HG03039 (cell line): Measurements from ENCODE around the gene KCNB1.

Source experiments
- ATAC-seq: cut with Tn5 transposase; IDR thresholded peaks from one replicate; pipeline ENCODE4 v1.9.1; 2021; ENCODE audit warnings: mild to moderate bottlenecking, moderate library complexity; ENCODE audit not compliant: unreplicated experiment

Gene KCNB1

DNA sequence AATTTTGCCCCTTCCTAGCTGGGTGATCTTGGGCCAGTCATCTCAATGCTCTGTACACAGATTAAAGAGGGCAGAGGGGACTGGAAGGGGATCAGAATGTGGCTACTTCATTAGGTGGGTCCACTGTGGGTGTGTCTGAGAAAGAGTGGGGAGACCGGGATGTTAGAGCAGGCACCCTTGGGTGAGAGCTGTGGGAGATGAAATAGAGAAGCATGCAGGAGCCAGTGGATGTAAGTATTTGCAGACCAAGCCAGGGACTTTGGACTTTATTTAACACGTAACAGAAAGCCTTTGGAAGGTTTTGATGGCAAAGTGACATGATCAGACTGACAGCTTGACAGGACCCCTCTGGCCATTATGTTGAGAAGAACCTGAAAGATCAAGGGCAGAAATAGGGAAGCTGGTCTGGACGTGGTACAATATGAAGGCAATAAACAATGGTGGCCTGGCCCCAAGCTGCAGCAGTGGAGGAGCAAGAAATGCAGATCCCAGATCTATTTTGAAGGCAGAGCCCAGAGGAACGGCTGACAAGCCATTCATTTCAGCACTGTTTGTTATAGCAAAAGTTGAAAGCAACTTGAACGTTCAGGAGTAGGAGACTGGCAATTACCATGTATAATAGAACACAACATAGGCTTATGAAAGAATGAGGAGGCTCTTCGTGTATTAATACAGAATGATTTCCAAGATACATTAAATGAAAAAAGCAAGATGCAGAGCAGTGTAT is 122.1 kb downstream of the KCNB1 start:
- ATAC-seq, result no peak

GRCh38 chr20:49356676-49357075 is 125.8 kb downstream of the KCNB1 start:
- ATAC-seq, result no peak

GRCh38 chr20:49354673-49355072 is 127.8 kb downstream of the KCNB1 start:
- no peak for ATAC-seq

GRCh38 chr20:49353348-49353747 is 129.1 kb downstream of the KCNB1 start:
- no peak for ATAC-seq

- no peak for ATAC-seq
Measured at GRCh38 chr20:49352751-49353150, 129.7 kb downstream of the KCNB1 start.

DNA sequence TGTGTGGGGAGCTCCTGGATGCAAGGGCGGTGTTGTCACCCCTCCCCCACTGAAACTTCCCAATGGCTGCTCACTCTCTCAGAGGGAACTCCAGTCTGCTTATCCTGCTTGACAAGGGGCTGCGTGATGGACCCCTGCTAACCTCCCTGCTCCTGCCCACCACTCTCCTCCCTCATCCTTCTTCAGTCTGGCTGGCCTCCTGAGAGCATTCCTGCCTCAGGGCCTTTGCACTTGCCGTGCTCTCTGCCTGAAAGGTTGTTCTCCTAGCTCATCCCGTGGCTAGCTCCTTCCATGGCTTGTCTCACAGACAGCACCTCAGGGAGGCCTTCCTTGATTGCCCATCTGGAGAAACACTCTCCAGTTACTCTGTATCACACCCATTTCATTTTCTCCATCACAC is 130.7 kb downstream of the KCNB1 start:
- no peak for ATAC-seq

GRCh38 chr20:49349694-49350252 is 132.7 kb downstream of the KCNB1 start:
- no peak for ATAC-seq

- ATAC-seq, result no peak
Measured at GRCh38 chr20:49349078-49349477, 133.4 kb downstream of the KCNB1 start.

GRCh38 chr20:49348563-49348962 is 133.9 kb downstream of the KCNB1 start:
- ATAC-seq, result no peak

DNA sequence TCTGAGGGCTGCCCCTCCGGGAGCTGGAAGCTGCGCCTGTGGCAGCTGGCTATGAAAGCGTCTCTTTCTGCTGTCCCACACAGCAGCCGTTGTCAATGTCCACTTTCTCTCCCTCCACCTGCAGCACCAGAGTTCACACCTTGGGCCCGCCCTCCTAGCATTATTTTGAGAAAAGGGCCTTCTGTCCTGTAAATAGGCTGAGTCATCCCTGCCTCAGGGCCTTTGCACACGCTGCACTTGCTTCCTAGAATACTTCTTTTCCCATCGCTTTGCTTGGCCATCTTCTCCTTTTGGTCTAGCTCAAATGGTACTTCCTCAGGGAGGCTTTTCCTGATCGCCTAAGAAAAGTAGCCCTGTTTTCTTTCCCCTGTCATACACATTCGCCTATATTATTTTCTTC is 135.3 kb downstream of the KCNB1 start:
- ATAC-seq, result no peak

DNA sequence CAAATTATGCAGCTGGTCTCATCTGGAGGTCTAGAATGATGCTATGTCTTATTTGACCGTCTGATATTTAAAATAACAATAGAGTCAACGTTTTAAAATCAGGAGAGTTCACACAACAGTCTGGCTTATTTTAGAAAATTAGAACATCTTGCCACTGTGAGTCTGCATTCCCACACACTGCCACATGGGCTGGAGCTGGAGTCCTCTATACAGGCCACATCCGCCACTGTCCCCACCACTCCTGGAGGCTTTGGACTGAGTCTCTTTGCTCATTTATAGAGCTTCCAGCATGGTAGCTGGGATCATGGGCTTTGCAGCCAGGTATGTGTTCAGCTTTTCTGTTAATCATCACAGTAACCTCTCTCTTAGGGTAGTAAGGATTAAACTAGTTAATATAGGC is 135.8 kb downstream of the KCNB1 start:
- no peak for ATAC-seq

- ATAC-seq, result no peak
Measured at GRCh38 chr20:49345524-49345923, 136.9 kb downstream of the KCNB1 start.

- no peak for ATAC-seq
Measured at GRCh38 chr20:49344975-49345374, 137.5 kb downstream of the KCNB1 start.

- no peak for ATAC-seq
Measured at GRCh38 chr20:49344140-49344539, 138.3 kb downstream of the KCNB1 start.

- ATAC-seq, result no peak
Measured at GRCh38 chr20:49343246-49343645, 139.2 kb downstream of the KCNB1 start.

- no peak for ATAC-seq
Measured at GRCh38 chr20:49340161-49340966, 142.1 kb downstream of the KCNB1 start.

DNA sequence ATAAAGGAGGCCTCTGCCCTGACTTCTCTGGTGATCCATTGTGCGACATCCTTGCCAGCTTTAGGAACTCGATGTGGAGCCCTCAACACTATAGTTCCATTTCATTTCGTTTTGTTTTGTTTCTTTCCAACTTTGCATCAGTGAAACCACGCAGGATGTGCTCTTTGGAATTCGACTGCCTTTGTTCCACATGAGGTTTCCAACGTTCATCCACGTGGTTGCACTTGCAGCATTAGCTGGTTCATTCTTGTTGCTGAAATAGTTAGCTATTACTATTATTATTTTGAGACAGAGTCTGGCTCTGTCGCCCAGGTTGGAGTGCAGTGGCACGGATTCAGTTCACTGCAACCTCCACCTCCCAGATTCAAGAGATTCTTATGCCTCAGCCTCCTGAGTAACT is 143.3 kb downstream of the KCNB1 start:
- ATAC-seq, result no peak

DNA sequence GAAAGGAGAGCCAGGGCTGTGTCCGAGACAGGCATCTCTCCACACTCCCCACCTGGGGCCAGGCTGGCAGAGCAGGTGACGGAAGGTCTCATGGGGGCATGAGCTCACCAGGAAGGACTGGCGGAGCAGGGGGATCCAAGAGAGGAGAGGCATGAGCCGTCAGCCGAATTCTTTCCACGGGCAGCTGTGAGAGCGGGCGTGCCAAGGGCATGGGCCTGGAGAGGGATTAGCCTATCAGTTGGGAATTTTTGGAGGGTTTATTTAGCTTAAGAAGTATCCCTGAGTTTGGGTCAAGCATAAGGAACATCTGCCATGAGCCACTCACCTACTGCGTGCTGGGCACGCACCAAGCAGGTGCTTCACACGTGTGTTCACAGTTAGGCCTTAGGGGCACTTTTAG is 144.4 kb downstream of the KCNB1 start:
- ATAC-seq, result no peak

DNA sequence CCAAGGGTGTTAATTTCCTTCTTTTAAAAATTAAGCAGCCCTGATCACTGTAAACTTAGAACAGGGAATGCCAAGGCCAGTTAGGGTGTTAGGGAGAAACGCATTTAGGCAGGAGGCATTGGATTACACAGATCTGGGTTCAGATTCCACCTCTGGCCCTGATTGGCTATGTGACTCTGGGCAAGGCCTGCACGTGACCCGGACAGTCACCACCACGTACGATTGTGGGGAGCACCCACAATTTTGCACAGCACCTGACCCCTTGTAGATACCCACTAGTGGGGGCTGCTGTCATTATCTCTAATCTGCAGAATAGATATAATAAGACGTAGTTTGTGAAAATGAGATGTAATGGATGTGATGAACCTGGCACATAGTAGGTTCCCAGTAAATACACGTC is 145.1 kb downstream of the KCNB1 start:
- no peak for ATAC-seq

- ATAC-seq, result no peak
Measured at GRCh38 chr20:49336786-49337185, 145.7 kb downstream of the KCNB1 start.

GRCh38 chr20:49335476-49335875 is 147.0 kb downstream of the KCNB1 start:
- ATAC-seq, result no peak
